HL-60 (cell line): ENCODE results near the gene LEMD3.

Source experiments
- DNase-seq, 2 experiments: peaks; one replicate each; pipeline ENCODE4 v3.0.0-alpha.2; 2010 to 2020; ENCODE audit warnings: low read depth in 1 of 2, low spot score in 1 of 2
- H3K27ac ChIP-seq: fragments of 250-450 bp; sonication (Bioruptor Pico); replicated peaks from 2 replicates; pipeline ENCODE4 v1.5.1; 2020; ENCODE audit warnings: mild to moderate bottlenecking, moderate library complexity
- H3K27me3 ChIP-seq: fragments of 250-450 bp; sonication (Bioruptor Pico); 2 replicates; pipeline ENCODE4 v1.5.1; 2021; ENCODE audit warnings: mild to moderate bottlenecking, moderate library complexity; ENCODE audit not compliant: insufficient read depth, poor library complexity, severe bottlenecking
- H3K4me3 ChIP-seq: replicated peaks from 2 replicates; pipeline ENCODE4 v1.5.1; 2011; ENCODE audit warnings: mild to moderate bottlenecking, control low read depth, low read length; ENCODE audit not compliant: insufficient read depth
- CTCF ChIP-seq: IDR thresholded peaks from one replicate; pipeline ENCODE4 v1.5.1; 2011; ENCODE audit warnings: low read length, control low read depth, inconsistent platforms; ENCODE audit not compliant: insufficient read depth
- GABPA ChIP-seq: IDR thresholded peaks from 2 replicates; pipeline ENCODE4 v1.6.1; 2012; ENCODE audit warnings: low read depth
- POLR2AphosphoS5 ChIP-seq: IDR thresholded peaks from 2 replicates; pipeline ENCODE4 v1.6.1; 2012; ENCODE audit warnings: low read depth
- REST ChIP-seq: IDR thresholded peaks from 2 replicates; pipeline ENCODE4 v1.6.1; 2012; ENCODE audit warnings: low read depth; ENCODE audit not compliant: insufficient replicate concordance
- SPI1 ChIP-seq: IDR thresholded peaks from 2 replicates; pipeline ENCODE4 v1.6.1; 2012; ENCODE audit warnings: low read depth, mild to moderate bottlenecking, borderline replicate concordance

LEMD3 gene

DNA sequence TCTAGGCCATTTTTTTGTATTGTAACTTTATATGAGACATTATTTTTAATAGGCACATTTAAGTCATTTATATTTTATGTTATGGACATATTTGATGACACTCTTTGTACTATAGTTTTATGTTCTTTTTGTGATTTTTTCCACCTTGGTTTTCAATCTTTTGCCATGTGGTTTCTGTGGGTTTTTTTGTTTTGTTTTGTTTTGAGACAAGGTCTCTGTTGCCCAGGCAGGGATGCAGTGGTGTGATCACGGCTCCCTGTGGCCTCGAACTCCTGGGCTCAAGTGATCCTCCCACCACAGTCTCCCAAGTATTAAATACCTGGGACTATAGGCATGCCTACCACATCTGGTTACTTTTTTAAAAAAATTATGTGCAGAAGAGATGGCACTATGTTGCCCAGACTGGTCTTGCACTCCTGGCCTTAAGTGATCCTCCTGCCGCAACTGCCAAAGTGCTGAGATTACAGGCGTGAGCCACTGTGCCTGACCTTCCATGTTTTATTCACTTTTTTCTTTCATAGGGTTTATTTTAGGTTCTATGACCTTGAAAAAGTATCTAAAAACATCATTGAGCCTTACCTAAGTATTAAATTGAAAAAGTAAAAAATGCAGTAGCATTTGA is 125.4 kb downstream of the LEMD3 start:
- H3K27ac ChIP-seq, result no peak overlapping the region

DNA sequence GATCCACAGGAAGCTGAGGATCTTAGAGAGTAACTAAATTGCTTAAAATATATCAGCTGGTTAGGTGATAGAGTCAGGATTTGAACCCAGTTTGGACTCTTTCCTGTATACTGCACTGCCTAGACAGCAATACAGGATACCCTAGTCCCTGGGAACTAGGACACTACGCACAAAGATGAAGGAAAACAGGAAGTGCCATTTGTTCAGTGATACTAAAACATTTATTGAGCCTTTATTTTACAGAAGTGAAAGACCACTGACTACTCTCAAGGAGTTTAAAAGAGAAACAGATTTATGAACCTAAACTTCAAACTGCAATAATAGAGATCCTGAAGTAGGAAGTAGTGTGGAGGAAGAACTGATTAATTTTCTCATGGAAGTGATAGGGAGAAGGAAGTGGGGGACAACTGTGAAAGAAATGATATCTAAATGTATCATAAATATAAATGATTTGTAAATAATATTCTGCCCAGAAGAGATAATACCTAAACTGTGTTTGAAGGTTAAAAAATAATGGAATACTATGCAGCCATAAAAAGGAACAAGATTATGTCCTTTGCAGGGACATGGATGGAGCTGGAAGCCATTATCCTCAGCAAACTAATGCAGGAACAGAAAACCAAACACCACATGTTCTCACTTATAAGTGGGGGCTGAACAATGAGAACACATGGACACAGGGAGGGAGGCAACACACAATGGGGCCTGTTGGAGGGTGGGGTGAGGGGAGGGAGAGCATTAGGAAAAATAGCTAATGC is 127.3 kb downstream of the LEMD3 start:
- no peak for DNase-seq
- Histone ChIP-seq H3K27me3 (no peaks in the 10 kb centered on the region), H3K27ac (no peak overlapping the region), H3K4me3 (no peak overlapping the region)
- TF ChIP-seq CTCF (no peak), GABPA (no peak), REST (no peak), POLR2AphosphoS5 (no peak), SPI1 (peak; percentile 65; the same call in 1 of the 2 replicates)

More for the DNA sequence above, 125.4 kb downstream of the LEMD3 start:
- no peak overlapping the region for H3K4me3 ChIP-seq
- no peak for DNase-seq
- no peaks in the 10 kb centered on the region for H3K27me3 ChIP-seq
- TF ChIP-seq POLR2AphosphoS5 (no peak), GABPA (no peak), CTCF (no peak), SPI1 (no peak), REST (no peak)
